ENCODE results near the gene SLC13A4.
"Not testable (repeated sequence)": the region's sequence is repeated elsewhere in the genome, so short reads cannot be mapped to it uniquely, and the experiment has no call there.

SLC13A4 gene

GRCh38 chr7:135748770-135749169 lies 20.8 kb upstream of the SLC13A4 start, which contains the start of gene FAM180A:
TSS of gene FAM180A (minus strand) at chr7:135748813. CDS start at chr7:135748580, 233 bp downstream.
- DNase-seq = no peak

- DNase-seq = no peak
These were observed 19.4 kb upstream of the SLC13A4 start for GRCh38 chr7:135747366-135747765.

GRCh38 chr7:135745703-135746312 lies 17.8 kb upstream of the SLC13A4 start:
- no peak for DNase-seq

GRCh38 chr7:135744938-135745702 lies 17.1 kb upstream of the SLC13A4 start:
- DNase-seq = no peak

- DNase-seq = no peak
These were observed 16.1 kb upstream of the SLC13A4 start for GRCh38 chr7:135743907-135744731.

GRCh38 chr7:135742371-135742770 lies 14.4 kb upstream of the SLC13A4 start:
- no peak for DNase-seq

- no peak for DNase-seq
These were observed 13.9 kb upstream of the SLC13A4 start for GRCh38 chr7:135741905-135742304.

GRCh38 chr7:135740889-135741288 lies 12.9 kb upstream of the SLC13A4 start:
- DNase-seq = no peak

- not testable (repeated sequence) for DNase-seq
These were observed 9.3 kb upstream of the SLC13A4 start for GRCh38 chr7:135737306-135737647.

GRCh38 chr7:135736586-135737305 lies 8.8 kb upstream of the SLC13A4 start:
- DNase-seq = no peak

GRCh38 chr7:135734343-135734689 lies 6.3 kb upstream of the SLC13A4 start:
- DNase-seq = no peak

GRCh38 chr7:135733603-135734342 lies 5.8 kb upstream of the SLC13A4 start:
- no peak for DNase-seq

GRCh38 chr7:135731131-135731530 lies 3.1 kb upstream of the SLC13A4 start:
- no peak for DNase-seq

- DNase-seq = no peak
These were observed 1.2 kb upstream of the SLC13A4 start for GRCh38 chr7:135729230-135729629.

GRCh38 chr7:135726911-135727673 lies 894 bp downstream of the SLC13A4 start:
- DNase-seq = no peak

GRCh38 chr7:135726276-135726788 lies 1.7 kb downstream of the SLC13A4 start:
- DNase-seq = no peak

- DNase-seq = no peak
These were observed 4.6 kb downstream of the SLC13A4 start for GRCh38 chr7:135723411-135723810.

- no peak for DNase-seq
These were observed 6.7 kb downstream of the SLC13A4 start for GRCh38 chr7:135721198-135721820.

GRCh38 chr7:135719688-135720087 lies 8.3 kb downstream of the SLC13A4 start:
- DNase-seq = no peak

- DNase-seq = no peak
These were observed 9.1 kb downstream of the SLC13A4 start for GRCh38 chr7:135718794-135719437.

Measured in kidney glomerular epithelial cell (primary cell).